GM20000 (cell line): ENCODE measurements around the gene GNG2.

Experiments used
- DNase-seq: peaks from one replicate; pipeline ENCODE4 v3.0.0; 2012; ENCODE audit warnings: low spot score
- TF ChIP-seq, protein P1 (sequence below): IDR thresholded peaks from 2 replicates; pipeline ENCODE4 v1.5.1; 2012; ENCODE audit warnings: mild to moderate bottlenecking, control low read depth; ENCODE audit errors: extremely low read depth, missing control alignments

Gene GNG2

DNA sequence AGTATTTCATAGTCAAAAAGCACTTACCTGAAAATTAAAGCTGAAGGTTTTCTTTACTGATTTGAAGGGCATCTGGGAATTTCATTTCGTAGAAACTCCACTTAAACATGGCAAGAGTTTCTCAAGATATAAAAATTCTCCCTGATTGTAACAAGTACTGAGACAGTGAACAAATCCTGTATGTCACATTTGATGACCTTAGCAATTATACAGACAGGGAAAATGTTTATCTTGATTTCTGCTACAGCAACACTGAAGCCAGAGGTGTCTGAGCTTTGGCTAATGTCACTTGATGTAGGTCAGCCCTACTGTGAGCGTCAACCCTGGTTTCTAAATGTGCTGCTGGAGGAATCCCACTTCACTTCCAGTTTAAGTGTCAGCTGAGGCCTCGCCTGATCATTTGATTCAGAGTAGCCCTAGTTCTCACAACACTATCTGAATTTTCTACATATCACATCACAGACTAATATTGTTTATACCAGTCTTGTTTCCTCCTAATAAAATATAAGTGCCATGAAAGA is 149.8 kb downstream of the GNG2 start:
- DNase-seq, result no peak
- TF ChIP-seq, protein P1, sequence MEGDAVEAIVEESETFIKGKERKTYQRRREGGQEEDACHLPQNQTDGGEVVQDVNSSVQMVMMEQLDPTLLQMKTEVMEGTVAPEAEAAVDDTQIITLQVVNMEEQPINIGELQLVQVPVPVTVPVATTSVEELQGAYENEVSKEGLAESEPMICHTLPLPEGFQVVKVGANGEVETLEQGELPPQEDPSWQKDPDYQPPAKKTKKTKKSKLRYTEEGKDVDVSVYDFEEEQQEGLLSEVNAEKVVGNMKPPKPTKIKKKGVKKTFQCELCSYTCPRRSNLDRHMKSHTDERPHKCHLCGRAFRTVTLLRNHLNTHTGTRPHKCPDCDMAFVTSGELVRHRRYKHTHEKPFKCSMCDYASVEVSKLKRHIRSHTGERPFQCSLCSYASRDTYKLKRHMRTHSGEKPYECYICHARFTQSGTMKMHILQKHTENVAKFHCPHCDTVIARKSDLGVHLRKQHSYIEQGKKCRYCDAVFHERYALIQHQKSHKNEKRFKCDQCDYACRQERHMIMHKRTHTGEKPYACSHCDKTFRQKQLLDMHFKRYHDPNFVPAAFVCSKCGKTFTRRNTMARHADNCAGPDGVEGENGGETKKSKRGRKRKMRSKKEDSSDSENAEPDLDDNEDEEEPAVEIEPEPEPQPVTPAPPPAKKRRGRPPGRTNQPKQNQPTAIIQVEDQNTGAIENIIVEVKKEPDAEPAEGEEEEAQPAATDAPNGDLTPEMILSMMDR, result no peak

DNA sequence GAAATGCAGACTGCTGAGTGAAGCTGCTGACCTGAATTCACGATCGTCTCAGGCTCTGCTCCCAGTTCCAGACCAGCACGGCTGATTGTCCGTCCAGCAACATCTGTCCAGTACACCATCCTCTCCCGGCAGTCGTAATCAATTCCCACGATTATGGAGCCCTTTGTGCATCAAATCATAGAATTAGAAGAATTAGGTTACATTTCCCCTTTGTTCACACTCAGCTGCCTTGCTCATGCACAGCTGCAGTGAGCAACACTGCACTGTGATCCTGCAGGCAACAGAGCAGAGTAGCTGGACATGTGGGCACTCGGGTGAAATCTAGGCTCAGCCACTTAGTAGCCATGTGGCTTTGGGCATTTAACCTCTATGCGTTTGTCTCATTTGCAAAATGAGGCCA is 151.1 kb downstream of the GNG2 start:
- DNase-seq, result no peak
- TF ChIP-seq, protein P1, result no peak

GRCh38 chr14:52012635-52013034 is 152.2 kb downstream of the GNG2 start:
- TF ChIP-seq, protein P1, result no peak
- DNase-seq, result no peak

DNA sequence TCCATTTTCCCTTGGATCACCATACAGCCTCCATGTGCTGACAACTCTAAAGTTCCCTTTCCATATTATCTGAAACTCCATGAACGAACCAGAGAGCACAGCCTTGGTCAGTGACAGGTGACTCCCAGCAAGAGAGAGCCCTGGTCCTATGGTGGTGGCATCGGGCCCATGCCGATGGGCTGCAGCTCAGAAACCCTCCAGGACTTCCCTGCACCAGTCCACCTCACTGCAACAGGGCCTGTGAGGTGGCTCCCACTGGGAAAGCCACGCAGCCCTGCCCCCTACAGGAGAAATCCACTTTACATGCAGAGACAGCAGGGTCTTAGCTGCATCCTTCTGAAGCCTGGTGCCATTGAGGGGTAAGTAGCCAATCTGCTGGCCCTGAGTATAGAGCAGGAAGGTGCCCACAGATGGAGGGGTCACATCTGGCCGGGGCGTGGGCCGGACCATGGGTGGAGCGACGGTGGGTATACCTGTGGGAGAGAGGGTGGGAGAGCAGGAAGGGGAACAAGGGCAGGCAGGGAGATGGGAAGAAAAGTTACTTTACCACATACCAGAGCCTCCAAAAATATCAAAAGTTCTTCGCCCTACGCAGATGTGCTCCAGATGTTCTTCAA is 153.7 kb downstream of the GNG2 start:
- TF ChIP-seq, protein P1, result no peak
- no peak for DNase-seq

DNA sequence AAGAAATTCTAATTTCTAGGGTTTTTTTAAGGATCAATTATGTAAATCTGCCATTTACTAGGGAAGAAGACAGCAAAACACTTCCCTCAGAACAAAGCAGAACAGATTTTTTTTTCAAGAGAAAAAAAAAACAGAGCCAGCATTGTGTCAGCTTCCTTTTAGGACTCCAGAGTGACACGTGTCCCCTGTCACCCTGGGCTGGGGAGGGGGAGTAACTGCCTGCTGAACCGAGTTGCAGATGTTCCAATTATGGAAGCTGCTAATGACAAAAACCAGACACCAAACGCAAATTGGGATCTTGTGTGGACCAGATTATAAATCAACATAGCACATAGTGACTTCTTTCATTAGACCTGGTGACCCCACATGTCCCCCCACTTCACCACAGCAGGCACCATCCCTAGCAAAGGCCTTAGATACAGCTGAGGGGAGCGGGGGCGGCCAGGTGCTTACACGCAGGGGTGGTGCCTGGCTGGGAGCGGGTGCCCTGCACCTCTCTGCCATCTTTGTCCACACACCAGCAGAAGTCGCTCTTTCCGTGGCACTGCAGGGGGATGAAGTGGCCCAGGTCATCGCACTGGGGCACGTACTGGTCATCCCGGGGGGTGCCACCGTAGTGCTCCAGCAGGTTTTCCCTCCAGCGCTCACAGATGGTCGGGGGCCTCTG is 154.3 kb downstream of the GNG2 start:
- TF ChIP-seq, protein P1, result no peak
- DNase-seq, result no peak

DNA sequence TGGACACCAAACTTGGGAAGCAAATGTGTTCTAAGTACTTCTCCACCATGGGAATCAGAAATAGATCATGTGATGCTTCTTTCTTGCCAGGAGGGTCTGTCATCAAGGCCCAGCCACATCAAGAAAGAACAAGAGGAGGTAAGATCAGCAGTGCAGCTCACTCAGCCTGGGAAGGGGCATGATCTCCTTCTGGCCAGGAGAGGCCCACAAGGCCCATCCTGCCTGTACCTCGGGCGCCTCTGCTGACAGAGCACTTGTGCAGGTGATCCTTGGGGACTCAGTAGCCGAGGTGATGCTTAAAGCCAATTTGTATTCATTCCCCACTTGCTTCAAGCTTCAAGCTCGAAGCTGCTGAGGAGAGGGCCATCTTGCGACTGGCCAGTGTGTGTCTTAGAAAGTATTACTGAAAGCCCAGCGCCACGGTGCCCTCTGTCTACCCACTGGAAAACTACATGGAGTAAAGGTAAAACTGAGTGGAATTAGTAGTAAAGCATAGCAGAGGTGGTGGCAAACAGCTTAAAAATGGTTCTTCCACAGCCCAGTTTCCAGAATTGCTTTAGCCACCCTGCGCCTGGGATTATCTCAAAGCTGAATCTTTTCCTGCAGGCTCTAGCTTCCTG is 155.1 kb downstream of the GNG2 start:
- TF ChIP-seq, protein P1, result no peak
- DNase-seq, result no peak

GRCh38 chr14:52018252-52018651 is 157.8 kb downstream of the GNG2 start:
- TF ChIP-seq, protein P1, result no peak
- DNase-seq, result no peak
